ENCODE measurements around the gene HARS1.

GRCh38 chr5:140671472-140672125, 19.6 kb downstream of the HARS1 start:
- TF ChIP-seq, protein P1, sequence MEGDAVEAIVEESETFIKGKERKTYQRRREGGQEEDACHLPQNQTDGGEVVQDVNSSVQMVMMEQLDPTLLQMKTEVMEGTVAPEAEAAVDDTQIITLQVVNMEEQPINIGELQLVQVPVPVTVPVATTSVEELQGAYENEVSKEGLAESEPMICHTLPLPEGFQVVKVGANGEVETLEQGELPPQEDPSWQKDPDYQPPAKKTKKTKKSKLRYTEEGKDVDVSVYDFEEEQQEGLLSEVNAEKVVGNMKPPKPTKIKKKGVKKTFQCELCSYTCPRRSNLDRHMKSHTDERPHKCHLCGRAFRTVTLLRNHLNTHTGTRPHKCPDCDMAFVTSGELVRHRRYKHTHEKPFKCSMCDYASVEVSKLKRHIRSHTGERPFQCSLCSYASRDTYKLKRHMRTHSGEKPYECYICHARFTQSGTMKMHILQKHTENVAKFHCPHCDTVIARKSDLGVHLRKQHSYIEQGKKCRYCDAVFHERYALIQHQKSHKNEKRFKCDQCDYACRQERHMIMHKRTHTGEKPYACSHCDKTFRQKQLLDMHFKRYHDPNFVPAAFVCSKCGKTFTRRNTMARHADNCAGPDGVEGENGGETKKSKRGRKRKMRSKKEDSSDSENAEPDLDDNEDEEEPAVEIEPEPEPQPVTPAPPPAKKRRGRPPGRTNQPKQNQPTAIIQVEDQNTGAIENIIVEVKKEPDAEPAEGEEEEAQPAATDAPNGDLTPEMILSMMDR (IDR thresholded peaks at IDR 0.05; ENCODE audit: poor library complexity) = no peak
- TF ChIP-seq EZH2phosphoT487 (IDR thresholded peaks at IDR 0.05; ENCODE audit: low read depth, severe bottlenecking, unreplicated experiment) (no peak), EZH2 (IDR thresholded peaks at IDR 0.05; ENCODE audit: borderline replicate concordance) (no peak)
